GM13976 (cell line): ENCODE results near the gene CHEK1.

Experiments
- DNase-seq: peaks from one replicate; pipeline ENCODE4 v3.0.0; 2012; ENCODE audit warnings: low spot score
- in situ Hi-C: fragments of 300-500 bp; cut with MboI; formaldehyde crosslinking; loops from one replicate; pipeline ENCODE4 v1.12.0; 2022; ENCODE audit warnings: low sequenced_read_pairs, mixed read lengths, inconsistent platforms; ENCODE audit not compliant: unreplicated experiment
- TF ChIP-seq, protein P1 (sequence below): IDR thresholded peaks from 2 replicates; pipeline ENCODE4 v1.5.1; 2012; ENCODE audit warnings: borderline replicate concordance, mild to moderate bottlenecking; ENCODE audit not compliant: insufficient read depth; ENCODE audit errors: extremely low read depth, missing control alignments, control extremely low read depth

CHEK1 gene

GRCh38 chr11:125671561-125671960 lies 46.6 kb downstream of the CHEK1 start:
- TF ChIP-seq, protein P1, sequence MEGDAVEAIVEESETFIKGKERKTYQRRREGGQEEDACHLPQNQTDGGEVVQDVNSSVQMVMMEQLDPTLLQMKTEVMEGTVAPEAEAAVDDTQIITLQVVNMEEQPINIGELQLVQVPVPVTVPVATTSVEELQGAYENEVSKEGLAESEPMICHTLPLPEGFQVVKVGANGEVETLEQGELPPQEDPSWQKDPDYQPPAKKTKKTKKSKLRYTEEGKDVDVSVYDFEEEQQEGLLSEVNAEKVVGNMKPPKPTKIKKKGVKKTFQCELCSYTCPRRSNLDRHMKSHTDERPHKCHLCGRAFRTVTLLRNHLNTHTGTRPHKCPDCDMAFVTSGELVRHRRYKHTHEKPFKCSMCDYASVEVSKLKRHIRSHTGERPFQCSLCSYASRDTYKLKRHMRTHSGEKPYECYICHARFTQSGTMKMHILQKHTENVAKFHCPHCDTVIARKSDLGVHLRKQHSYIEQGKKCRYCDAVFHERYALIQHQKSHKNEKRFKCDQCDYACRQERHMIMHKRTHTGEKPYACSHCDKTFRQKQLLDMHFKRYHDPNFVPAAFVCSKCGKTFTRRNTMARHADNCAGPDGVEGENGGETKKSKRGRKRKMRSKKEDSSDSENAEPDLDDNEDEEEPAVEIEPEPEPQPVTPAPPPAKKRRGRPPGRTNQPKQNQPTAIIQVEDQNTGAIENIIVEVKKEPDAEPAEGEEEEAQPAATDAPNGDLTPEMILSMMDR = no peak
- DNase-seq = no peak
- in situ Hi-C loops = no loop called here

DNA sequence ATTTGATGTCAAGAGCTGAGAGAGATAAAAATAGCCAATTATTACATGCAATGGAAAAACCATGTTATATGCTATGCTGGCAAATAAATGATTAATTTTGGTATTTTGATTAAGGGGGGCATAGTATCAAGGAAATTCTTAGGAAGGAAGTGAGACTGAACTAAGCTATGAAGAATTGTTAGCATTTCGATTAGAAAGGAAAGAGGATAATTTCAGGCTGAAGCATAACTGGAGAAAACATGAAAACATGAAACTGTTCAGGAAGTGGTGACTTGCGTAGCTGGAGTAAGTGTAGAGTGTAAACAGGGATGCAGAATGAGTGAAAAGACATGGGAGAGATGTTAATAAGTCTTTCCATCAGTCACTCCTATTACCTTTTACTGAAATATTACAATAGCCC lies 49.2 kb downstream of the CHEK1 start:
- in situ Hi-C loops = no loop called here
- TF ChIP-seq, protein P1 = no peak
- no peak for DNase-seq

DNA sequence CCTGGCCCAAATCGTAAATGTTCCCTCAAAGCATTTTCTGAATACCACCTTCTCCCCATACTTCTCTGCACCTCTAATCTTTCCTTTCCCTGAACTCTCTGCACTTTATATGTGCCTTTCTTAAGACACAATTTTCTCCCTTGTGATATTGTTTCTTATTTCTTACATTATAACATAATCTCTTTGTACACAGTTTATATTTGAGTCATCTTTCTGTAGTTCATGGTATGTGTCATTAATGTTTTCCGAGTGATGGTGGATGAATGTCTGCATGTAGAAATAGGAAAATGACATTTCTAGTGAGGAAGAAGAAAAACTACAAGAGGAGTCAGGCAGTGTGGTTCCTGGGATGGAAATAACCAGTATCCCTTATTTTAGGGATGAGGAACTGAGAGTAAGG lies 50.2 kb downstream of the CHEK1 start:
- DNase-seq = no peak
- in situ Hi-C loops = no loop called here
- TF ChIP-seq, protein P1 = no peak

DNA sequence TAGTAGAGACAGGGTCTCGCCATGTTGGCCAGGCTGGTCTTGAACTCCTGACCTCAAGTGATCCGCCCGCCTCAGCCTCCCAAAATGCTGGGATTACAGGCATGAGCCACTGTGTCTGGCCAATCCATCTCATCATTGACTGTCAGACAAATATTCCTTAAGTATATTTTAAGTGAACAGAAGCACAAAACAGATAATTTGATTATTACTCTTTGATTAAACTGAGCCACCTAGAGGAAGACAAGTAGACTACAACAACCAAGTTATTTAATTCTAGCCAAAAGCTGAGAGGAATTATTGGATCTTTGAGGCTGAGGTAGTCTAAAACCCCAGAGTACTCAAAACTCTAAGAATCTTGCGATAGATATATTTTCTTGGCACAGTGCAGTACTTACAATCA lies 54.4 kb downstream of the CHEK1 start:
- DNase-seq = no peak
- TF ChIP-seq, protein P1 = no peak
- in situ Hi-C loops = no loop called here

DNA sequence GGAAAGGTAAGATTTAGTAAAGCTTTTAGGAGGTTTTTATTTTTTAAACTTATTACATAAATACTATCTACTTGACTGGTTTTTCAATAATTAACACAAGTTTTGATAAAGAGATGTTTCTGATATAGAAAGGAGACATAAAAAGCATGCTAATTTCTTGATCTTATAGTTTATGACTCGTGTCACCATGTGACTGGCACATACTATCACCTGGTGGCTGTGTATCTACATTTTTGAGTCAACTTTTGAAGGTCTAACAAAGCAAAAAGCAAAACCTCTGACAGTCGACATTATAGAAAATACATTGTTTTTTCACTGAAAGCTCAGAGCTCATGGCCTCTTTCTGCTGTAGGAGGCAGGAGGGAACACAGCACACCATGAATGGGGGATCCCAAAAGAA lies 54.9 kb downstream of the CHEK1 start:
- TF ChIP-seq, protein P1 = no peak
- no peak for DNase-seq
- in situ Hi-C loops = no loop called here

DNA sequence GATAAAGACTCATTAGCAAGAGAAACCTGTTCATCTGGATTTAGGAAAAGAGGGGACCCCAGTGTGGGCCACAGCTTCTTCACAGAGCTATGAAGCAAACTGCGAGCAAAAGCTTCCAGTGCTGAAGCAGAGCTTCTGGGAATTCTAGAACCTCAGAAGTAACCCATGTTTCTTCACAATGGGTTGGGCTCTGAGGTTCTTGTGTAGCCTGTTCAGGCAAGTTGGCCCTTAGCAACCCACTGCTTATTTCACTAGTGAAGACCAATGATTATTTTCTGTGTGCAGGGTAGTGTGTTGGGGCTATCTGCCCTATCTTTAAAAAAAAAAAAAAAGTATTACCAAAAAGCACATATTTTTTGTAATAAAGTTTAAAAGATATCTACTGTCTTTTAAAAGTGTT lies 55.8 kb downstream of the CHEK1 start, which contains the start of gene ACRV1:
Gene ACRV1 (minus strand): TSS at position 101 of the 400 bp plus-strand sequence. CDS start 67 bp downstream, at position 34.
- in situ Hi-C loops = no loop called here
- no peak for DNase-seq
- TF ChIP-seq, protein P1 = no peak

GRCh38 chr11:125685228-125685627 lies 60.3 kb downstream of the CHEK1 start:
- TF ChIP-seq, protein P1 = no peak
- DNase-seq = no peak
- in situ Hi-C loops = no loop called here
